Hematopoietic multipotent progenitor cell treated with erythropoietin and hydrocortisone succinate and interleukin-3 and kit ligand, for 4 days (in vitro differentiated cells): Measurements from ENCODE around the gene SLC29A4.
A peak's percentile ranks its signal among the peaks of the same experiment; 100 is the strongest.
"Not testable (repeated sequence)": the region's sequence is repeated elsewhere in the genome, so short reads cannot be mapped to it uniquely, and the experiment has no call there.

Experiments
- DNase-seq: peaks from one replicate; pipeline ENCODE4 v3.0.0-alpha.2; 2015

The SLC29A4 gene

GRCh38 chr7:5296611-5297226, 14.0 kb downstream of the SLC29A4 start:
- peak; percentile 88 for DNase-seq

DNA sequence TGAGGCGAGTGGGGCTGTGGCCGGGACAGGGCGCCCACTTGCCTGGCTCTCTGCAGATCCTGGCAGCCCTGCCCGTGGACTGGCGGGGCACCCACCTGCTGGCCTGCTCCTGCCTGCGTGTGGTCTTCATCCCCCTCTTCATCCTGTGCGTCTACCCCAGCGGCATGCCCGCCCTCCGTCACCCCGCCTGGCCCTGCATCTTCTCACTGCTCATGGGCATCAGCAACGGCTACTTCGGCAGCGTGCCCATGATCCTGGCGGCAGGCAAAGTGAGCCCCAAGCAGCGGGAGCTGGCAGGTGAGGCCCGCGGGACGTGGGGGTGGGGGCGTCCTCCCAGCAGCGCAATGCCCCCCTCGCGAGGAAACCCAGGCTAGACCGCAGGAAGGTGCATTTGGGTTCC, 17.6 kb downstream of the SLC29A4 start:
- no peak for DNase-seq

GRCh38 chr7:5302577-5302976, 19.8 kb downstream of the SLC29A4 start:
- DNase-seq: no peak

DNA sequence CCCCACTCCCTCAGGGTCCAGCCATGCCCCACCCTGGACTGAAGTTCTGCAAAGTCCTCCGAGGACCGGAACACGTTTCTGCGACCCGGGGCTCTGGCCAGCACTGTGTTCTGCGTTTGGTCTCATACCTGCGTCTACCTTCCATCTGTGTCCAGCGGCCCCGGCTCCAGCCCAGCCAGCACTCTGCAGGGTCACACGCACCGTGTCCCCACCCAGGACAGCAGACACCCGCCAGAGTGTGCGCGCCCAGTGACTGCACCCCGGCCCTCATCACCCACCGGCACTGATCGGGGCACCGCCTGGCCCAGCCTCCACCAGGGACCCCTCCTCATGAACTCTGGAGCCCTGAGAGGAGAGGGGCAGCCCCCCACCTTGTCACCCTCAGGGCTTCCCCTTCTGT, 20.3 kb downstream of the SLC29A4 start:
- no peak for DNase-seq

DNA sequence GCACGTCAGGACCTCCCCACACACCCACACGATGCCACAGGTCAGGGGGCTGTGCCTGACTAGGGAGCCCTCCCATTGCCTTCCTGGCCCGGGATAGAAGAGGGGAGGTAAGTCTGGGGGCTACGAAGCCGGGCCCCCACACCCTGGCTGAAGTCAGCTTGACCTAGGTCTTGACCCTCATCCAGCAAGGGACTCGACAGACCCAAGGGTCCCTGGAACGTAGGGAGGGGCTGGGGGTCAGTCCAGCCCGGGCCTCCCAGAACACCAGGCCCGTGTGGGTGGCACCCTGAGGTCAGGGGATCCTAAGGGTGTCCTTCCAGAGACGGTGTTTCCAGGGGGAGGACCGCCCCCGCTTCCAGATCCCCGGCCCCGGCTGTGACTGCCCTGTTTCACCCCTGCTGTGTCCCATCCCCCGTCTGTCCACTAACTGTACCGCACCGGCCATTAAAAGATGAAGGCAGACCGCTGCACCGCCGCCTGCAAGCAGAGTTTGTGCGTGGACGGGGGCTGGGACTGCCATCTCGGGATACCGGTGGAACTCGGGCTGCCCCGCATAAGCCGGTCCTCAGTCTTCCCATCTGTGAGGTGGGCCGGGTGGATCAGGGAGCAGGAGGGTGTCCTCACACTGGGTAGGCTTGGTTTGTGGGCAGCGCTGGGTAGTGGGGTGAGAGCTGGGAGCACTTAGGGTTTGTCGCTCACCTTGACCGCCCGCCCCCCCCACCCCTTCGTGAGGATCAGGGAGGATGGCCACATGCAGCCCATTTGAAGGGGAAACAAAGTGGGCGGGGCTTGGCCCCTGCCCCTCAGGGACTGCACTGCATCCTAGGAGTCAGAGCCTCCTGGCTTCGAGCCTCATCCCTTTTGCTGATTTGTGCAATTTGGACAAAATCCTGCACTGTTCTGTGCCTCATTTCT, 21.1 kb downstream of the SLC29A4 start:
- DNase-seq: no peak

GRCh38 chr7:5305050-5305449, 22.3 kb downstream of the SLC29A4 start:
- not testable (repeated sequence) for DNase-seq

DNA sequence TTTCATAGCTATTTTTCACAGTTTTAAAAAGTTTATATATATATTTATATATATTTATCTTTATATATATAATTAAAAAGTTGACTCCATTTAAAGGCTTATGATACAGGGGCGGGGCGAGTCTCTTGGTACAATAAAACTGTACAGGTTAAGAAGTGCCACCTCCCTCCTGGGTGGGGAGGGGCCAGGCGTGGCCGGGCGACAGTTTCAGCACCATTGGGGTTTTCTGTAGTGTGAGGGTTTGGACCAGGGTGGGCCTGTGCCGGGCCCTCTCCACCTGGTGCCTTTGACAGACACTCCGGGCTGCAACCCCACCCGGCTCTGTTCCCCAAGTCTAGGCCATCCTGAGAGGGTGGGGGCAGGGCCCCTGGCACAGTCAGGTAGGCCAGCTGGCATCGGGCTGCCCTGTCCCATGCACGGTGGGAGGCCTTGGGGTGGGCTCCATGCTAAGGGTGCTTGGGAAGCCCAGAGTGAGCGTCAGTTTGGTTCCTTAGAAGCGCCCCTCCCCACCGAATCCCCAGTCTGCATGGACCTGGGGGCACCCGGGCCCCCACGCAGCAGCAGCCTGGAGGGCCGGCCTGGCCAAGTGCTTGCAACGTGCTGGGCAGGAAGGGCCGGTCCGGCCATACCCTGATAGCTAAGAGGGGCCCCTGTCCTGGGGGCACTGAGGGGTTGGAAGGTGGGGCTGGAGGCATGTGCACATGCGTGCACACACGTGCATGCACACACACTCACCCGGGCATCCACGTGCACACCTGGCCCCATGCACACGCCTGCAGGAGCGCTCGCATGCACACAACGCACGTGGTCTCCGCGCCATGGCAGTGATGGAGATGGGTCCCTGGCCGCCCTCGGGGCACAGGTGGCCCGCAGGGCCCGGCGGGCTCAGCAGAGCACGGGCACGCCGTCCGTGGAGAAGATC, 24.7 kb downstream of the SLC29A4 start:
- DNase-seq: not testable (repeated sequence)

DNA sequence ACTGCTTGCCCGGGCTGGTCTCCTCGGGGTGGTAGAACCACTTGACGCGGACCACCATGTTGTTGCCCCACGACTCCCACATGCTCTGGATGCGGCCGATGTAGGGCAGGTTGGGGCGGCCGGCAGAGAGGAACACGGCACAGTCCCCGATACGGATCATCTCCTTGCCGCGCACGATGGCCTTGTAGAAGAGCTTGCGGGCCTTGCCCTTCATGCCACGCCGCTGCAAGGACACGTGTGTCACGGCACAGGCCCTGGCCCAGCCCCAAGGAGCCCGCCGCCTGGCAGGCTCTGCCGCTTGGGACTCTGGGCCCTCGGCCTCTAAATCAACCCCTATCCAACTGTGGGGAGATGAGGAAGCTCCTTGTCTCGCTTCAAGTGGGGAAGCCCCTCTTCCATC, 26.4 kb downstream of the SLC29A4 start:
- DNase-seq: no peak

- DNase-seq: no peak
These were observed 28.2 kb downstream of the SLC29A4 start for GRCh38 chr7:5310822-5311405.

- not testable (repeated sequence) for DNase-seq
These were observed 29.7 kb downstream of the SLC29A4 start for GRCh38 chr7:5312276-5313070.

DNA sequence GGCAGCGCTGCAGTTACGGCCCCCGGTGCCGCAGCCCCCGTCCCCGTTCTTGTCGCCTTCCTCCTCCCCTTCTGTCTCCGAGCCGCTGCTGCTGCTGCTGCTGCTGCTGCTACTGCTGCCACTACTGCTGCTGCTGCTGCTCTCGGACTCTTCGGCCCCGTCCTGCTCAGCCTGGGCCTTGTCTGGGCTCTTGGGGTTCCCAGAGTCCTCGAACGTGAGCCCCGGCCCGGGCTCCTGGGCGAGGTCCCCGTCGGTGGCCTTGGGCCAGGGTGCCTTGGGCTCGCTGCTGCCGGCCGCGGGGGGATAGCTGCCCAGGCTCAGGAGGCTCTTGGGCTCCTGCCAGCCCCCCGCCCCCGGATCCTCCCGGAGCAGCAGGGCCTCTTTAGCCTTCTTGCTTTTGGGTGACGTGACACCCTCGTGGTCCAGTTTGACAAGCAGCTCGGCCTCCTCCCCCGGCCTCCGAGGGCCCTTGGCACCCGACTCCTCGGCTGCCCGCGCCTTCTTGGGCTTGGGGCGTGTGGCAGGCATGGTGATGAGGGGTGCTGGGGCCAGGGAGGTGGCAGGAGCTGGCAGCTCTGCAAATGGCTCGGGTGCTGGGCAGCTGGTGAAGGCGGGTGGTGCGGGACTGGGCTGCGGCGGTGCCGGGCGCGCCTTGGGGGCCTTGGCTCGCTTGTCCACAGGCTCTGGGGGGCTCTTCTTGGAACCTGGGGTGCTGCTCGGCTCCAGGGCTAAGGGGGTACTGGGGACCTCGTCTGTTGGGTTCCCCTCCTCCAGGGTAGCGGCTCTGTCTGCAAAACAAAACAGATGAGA, 30.5 kb downstream of the SLC29A4 start:
- DNase-seq: not testable (repeated sequence)

GRCh38 chr7:5314864-5315263, 32.1 kb downstream of the SLC29A4 start:
- no peak for DNase-seq

- no peak for DNase-seq
These were observed 33.0 kb downstream of the SLC29A4 start for GRCh38 chr7:5315761-5316160.

- not testable (repeated sequence) for DNase-seq
These were observed 35.9 kb downstream of the SLC29A4 start for GRCh38 chr7:5318613-5319012.

GRCh38 chr7:5320391-5320790, 37.6 kb downstream of the SLC29A4 start:
- DNase-seq: no peak

DNA sequence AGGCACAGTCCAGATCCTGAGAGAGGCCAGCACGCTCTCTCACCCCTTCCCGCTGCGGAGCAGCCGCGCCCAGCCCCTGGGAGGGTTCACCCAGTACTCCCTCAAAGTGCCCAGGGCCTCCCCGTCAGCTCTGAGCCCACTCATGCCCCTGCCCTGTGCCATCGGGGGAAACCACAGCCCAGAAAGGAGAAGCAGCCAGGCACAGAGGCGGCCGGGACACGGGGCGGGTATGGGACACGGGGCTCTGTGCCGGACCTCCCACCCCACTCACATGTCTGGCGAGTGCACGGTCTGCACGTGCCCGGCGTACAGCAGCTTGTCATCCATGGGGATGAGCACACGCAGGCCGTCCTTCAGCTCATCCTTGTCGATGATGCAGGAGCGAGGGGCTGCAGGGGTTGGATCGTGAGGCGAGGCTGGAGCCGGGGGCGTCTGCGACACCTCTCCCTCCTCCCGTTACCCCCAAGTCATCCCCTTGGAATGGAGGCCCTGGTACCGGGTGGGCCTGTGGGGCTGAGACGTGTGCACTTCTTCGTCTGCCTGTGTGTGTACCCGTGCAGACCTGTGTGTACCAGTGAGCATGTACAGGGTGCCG, 38.2 kb downstream of the SLC29A4 start:
- DNase-seq: no peak

GRCh38 chr7:5322621-5323410, 40.1 kb downstream of the SLC29A4 start:
- no peak for DNase-seq

DNA sequence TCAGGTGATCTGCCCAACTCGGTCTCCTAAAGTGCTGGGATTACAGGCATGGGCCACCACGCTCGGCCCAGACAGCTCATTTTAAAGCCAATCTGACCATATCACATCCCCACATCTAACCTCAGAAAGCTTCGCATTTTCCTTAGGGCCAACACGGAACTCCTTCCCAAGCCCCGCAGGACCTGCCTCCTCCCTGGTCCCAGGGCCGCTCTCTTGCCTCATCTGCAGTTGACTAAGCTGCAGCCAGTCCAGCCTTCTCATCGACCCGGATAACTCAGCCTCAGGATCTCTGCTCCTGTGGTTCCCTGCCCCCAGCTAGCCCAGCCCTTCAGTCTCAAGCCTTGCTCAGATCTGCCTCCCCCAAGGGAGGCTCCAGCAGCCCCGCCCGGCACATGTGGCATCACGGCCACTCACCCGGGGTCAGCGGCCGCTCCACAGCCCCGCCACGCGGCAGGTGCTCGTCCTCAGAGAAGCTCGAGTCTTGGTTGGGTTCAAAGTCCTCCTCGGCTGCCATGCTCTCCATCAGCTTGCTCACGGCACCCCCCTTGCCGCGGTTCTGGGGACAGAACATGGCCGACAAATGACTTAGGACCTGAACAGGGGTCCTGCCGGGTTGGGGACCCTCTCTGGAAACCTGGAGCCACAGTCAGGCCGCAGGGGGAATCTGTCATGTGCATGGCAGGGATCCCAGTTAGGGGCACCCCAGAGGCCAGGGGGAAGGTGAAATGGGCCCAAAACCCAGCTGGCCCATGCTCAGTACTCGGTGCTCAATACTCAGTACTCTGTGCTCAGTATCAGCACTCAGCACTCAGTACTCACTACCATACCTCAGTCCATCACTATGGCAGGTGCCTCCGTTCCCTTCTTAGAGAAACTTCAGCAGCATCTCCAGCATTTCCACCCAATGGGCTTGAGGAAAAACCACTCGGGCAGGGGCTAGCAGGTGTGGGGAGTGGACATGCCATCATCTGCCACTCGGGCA, 41.3 kb downstream of the SLC29A4 start:
- DNase-seq: not testable (repeated sequence)
